ENCODE results near the gene ZDHHC1.
"Not testable (repeated sequence)": the region's sequence is repeated elsewhere in the genome, so short reads cannot be mapped to it uniquely, and the experiment has no call there.

The ZDHHC1 gene

GRCh38 chr16:67430977-67431774, 14.9 kb upstream of the ZDHHC1 start, which contains the start of gene HSD11B2:
Gene HSD11B2 (plus strand): TSS chr16:67431121. CDS start chr16:67431249, 128 bp downstream.
- peak; percentile 84 for DNase-seq (ENCODE audit: low spot score)

- no peak for DNase-seq (ENCODE audit: low spot score)
These were observed 14.3 kb upstream of the ZDHHC1 start for GRCh38 chr16:67430504-67430976.

- DNase-seq (ENCODE audit: low spot score) = no peak
These were observed 13.7 kb upstream of the ZDHHC1 start for GRCh38 chr16:67429799-67430503.

- DNase-seq (ENCODE audit: low spot score) = no peak
These were observed 12.9 kb upstream of the ZDHHC1 start for GRCh38 chr16:67429053-67429798.

GRCh38 chr16:67428146-67428731, 12.0 kb upstream of the ZDHHC1 start:
- peak; percentile 83 for DNase-seq (ENCODE audit: low spot score)

GRCh38 chr16:67426950-67427349, 10.7 kb upstream of the ZDHHC1 start:
- DNase-seq (ENCODE audit: low spot score) = no peak

- no peak for DNase-seq (ENCODE audit: low spot score)
These were observed 9.7 kb upstream of the ZDHHC1 start for GRCh38 chr16:67426022-67426421.

- DNase-seq (ENCODE audit: low spot score) = no peak
These were observed 9.3 kb upstream of the ZDHHC1 start for GRCh38 chr16:67425580-67425979.

- DNase-seq (ENCODE audit: low spot score) = no peak
These were observed 8.8 kb upstream of the ZDHHC1 start for GRCh38 chr16:67425061-67425460.

GRCh38 chr16:67424261-67424615, 8.0 kb upstream of the ZDHHC1 start:
- DNase-seq (ENCODE audit: low spot score) = no peak

- DNase-seq (ENCODE audit: low spot score) = no peak
These were observed 7.5 kb upstream of the ZDHHC1 start for GRCh38 chr16:67423611-67424260.

GRCh38 chr16:67423015-67423414, 6.7 kb upstream of the ZDHHC1 start:
- DNase-seq (ENCODE audit: low spot score) = no peak

- no peak for DNase-seq (ENCODE audit: low spot score)
These were observed 4.8 kb upstream of the ZDHHC1 start for GRCh38 chr16:67421030-67421429.

- no peak for DNase-seq (ENCODE audit: low spot score)
These were observed 3.7 kb upstream of the ZDHHC1 start for GRCh38 chr16:67419931-67420330.

GRCh38 chr16:67419502-67419901, 3.2 kb upstream of the ZDHHC1 start:
- DNase-seq (ENCODE audit: low spot score) = no peak

- no peak for DNase-seq (ENCODE audit: low spot score)
These were observed 1.2 kb upstream of the ZDHHC1 start for GRCh38 chr16:67417333-67418061.

- DNase-seq (ENCODE audit: low spot score) = not testable (repeated sequence)
These were observed 856 bp downstream of the ZDHHC1 start for GRCh38 chr16:67415421-67415820.

GRCh38 chr16:67413978-67414911, 2.0 kb downstream of the ZDHHC1 start:
- no peak for DNase-seq (ENCODE audit: low spot score)

- no peak for DNase-seq (ENCODE audit: low spot score)
These were observed 4.0 kb downstream of the ZDHHC1 start for GRCh38 chr16:67412294-67412693.

GRCh38 chr16:67411339-67411738, 4.9 kb downstream of the ZDHHC1 start:
- no peak for DNase-seq (ENCODE audit: low spot score)

Data from AG20443 (cell line).